Tibial nerve (tissue), 4 donors: ENCODE measurements around the gene NPPA.

Source experiments
- CTCF ChIP-seq, 5 experiments: fragments of 200-600 bp in 3 of 5; fragments of 450-650 bp in 2 of 5; sonication (generic) in 3 of 5; IDR thresholded peaks; one replicate each; pipeline ENCODE4 v1.5.1; 2016 to 2019; ENCODE audit warnings: antibody characterized with exemption in 5 of 5, mild to moderate bottlenecking in 3 of 5, moderate library complexity in 2 of 5
- EP300 ChIP-seq, 2 donors: sonication (generic); formaldehyde crosslinking; IDR thresholded peaks; one replicate each; pipeline ENCODE4 v1.6.1; 2017; ENCODE audit warnings: antibody characterized with exemption in 2 of 2, mild to moderate bottlenecking in 1 of 2

- TF ChIP-seq CTCF (IDR thresholded peaks at IDR 0.05) (no peak), EP300 (IDR thresholded peaks at IDR 0.05) (no peak)
Measured at GRCh38 chr1:11799896-11800295, 47.7 kb downstream of the NPPA start.
